SK-N-DZ (cell line): ENCODE measurements around the gene CREG1.

Source experiments
- DNase-seq: peaks from one replicate; pipeline ENCODE4 v3.0.0-alpha.2; 2015; ENCODE audit warnings: low spot score

CREG1 gene

DNA sequence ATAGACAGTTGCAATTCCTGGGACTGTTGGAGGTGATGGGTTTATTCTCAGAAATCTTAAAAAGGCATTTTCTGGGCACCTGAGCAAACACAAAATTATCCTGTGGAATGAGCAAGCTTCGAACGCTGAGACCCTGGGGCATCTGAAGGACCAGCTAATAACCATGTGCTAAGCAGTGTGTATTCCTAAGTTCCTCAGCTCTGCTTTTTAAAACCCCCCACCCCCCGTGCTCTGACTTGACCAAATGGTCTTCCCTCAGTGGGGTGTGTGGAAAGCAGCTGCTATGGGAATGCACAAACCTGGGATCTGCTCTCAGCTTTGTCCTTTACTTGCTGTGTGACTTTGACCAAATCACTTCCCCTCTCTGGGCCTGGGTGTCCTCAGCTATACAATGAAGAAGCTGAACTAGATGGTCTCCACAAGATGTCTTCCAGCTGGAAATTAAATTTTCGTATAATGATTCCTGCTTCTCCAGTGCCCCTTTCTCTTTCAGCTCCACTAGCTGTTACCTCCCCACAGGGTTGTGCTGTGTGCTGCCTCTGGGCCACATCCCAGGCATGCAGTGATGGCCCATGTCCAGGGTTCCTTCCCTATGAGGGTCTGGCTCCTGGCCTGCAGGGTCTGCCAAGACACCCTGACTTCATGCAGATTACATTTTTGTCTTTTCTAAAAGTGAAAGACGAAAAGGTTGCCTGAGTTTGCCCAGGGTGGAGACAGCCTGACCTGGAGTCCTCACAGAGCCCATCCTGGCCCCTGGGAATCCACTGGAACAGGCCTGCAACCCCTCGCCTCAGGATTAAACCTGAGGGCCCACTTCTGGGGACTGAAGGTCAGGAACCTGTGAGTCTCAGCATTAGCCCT, 20.4 kb downstream of the CREG1 start:
- DNase-seq: no peak

GRCh38 chr1:167532375-167532774, 21.2 kb downstream of the CREG1 start:
- DNase-seq: no peak

- no peak for DNase-seq
Measured at GRCh38 chr1:167529829-167530474, 23.6 kb downstream of the CREG1 start.

DNA sequence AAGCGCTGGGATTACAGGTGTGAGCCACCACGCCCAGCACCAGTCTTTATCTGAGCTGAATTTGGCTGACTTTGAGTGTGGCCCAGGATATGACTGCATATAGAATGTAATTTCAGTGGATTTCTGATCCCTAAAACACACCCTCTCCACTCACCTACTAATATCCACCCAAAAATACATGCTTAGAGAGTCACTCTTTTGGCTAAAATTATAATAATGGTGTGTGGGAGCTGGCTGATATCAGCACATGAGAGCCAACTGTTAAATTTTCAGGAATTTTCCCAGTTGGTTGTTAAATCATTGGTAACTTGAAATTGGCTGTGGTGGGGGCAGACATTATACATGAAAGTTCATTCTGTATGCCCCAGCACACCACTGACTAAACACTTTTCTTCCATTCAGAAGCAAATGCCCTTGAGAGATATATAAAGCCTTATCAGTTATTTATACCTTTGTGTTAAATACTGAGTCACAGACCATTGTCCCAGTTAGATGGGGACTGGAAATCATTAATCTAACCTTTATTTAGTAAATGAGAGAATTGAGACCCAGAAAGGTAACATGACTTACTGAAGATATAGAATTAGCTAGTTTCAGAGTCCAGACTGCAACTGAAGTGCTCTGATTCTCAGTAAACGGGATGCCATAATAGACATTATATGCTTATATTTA, 25.4 kb downstream of the CREG1 start:
- DNase-seq: no peak

GRCh38 chr1:167526667-167527383, 26.7 kb downstream of the CREG1 start:
- DNase-seq: no peak

DNA sequence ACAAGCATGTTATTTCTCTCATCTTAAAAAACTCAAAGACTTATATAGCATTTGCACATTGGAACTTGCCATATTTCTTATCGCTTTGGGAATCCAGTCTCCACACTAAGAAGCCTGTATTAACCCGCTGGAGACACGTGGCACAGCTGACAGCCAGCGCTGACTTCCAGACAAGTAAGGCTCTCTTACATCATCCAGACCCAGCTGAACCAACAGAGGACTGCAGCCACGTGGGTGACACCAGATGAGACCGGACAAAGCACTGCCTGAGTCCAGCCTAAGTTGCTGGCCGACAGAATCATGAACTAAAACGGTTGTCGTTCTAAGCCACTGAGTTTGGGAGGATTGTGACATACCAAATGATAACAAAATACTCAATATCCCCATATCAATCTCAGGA, 28.9 kb downstream of the CREG1 start:
- no peak for DNase-seq

DNA sequence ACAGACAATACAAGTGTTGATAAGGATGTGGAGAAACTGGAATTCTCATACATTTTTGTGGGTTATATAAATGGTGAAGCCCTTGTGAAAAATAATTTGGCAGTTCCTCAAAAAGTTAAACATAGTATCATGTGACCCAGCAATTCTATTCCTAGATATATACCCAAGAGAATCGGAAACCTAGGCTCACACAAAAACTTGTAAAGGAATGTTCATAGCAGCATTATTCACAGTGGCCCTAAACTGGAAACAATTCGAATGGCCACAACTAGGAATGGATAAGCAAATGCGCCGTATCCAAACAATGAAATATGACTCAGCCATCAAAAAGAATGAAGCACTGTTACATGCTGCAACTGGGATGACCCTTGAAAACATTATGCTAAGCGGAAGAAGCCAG, 31.3 kb downstream of the CREG1 start:
- no peak for DNase-seq

- no peak for DNase-seq
Measured at GRCh38 chr1:167520711-167521206, 32.8 kb downstream of the CREG1 start.

DNA sequence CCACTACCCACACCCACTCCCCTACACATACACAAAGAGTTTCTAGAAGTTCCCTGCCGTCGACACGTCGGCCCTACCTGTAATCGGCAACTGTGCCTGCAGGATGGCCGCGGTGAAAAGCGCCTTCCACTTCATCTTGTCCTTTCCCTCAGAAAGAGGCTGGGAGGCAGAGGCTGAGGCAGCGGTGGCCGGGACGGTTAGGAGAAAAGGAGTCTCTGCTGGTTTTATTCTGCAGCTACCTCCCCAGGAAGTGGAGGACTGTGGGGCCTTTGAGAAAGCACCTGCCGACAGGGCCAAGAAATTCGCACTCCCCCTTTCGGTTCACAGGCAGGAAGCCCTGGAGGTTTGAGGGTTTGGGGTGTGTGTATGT, 35.2 kb downstream of the CREG1 start, which contains the start of gene CD247:
TSS of gene CD247 (minus strand) at position 199 of the 370 bp plus-strand sequence. CDS start at position 135, 64 bp downstream.
- DNase-seq: no peak

GRCh38 chr1:167517535-167518330, 35.8 kb downstream of the CREG1 start:
- no peak for DNase-seq

GRCh38 chr1:167516404-167517388, 36.9 kb downstream of the CREG1 start:
- no peak for DNase-seq

- DNase-seq: no peak
Measured at GRCh38 chr1:167515893-167516321, 37.7 kb downstream of the CREG1 start.

GRCh38 chr1:167515461-167515860, 38.1 kb downstream of the CREG1 start:
- DNase-seq: no peak

DNA sequence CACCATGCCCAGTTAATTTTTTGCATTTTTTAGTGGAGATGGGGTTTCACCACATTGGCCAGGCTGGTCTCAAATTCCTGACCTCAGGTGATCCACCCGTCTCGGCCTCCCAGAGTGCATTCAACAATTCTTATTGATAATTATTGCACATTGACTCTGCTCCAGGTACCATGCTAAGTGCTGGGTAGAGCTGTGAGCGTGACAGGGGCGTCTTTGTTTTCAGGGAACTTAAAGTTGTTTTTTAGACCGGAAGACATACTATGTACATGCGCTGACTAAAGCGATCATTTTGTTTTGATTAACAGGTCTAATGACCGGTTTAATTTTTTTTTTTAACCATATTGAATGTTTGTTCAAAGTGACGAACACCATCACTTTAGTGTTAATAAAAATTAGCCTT, 39.3 kb downstream of the CREG1 start:
- DNase-seq: no peak

GRCh38 chr1:167512046-167512654, 41.4 kb downstream of the CREG1 start:
- no peak for DNase-seq

GRCh38 chr1:167511374-167511986, 42.1 kb downstream of the CREG1 start:
- DNase-seq: no peak

GRCh38 chr1:167510881-167511280, 42.7 kb downstream of the CREG1 start:
- no peak for DNase-seq

- DNase-seq: no peak
Measured at GRCh38 chr1:167510244-167510643, 43.3 kb downstream of the CREG1 start.

DNA sequence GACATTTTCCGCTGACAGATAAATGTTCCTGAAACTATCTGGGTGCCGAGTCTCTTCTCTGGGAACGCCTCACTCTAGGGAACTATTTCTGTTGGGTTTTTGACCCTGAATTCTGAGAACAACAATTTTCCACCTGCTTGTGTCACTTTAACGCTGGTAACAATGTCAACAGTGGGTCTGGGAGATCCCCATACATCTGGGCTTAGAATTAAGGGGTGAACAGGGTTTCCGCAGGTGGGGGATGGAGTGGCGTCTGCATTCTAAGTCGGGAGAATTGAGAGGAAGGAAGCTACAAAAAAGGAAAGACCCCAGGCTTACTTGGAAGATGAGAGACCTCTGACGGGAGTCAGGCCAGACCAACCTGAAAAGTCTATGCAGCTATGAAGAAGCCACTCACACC, 44.0 kb downstream of the CREG1 start:
- DNase-seq: no peak
